SJSA1 (cell line): ENCODE results near the gene TMLHE. TPM values are rescaled to one million over a fixed set of nuclear protein-coding genes. Genes with fewer than 3 reads are reported as not detected.
"Not testable (repeated sequence)": the region's sequence is repeated elsewhere in the genome, so short reads cannot be mapped to it uniquely, and the experiment has no call there.

Experiments used
- DNase-seq, 2 experiments: peaks; one replicate each; pipeline ENCODE4 v3.0.0-alpha.2; 2015 to 2020; ENCODE audit warnings: low spot score in 2 of 2, low read depth in 1 of 2
- H3K27ac ChIP-seq: fragments of 250-450 bp; sonication (Bioruptor Pico); 2 replicates; pipeline ENCODE4 v1.5.1; 2020; ENCODE audit warnings: mild to moderate bottlenecking, moderate library complexity
- H3K27me3 ChIP-seq: fragments of 250-450 bp; sonication (Bioruptor Pico); replicated peaks from 2 replicates; pipeline ENCODE4 v1.5.1; 2020; ENCODE audit warnings: mild to moderate bottlenecking, moderate library complexity
- H3K36me3 ChIP-seq: fragments of 250-450 bp; sonication (Bioruptor Pico); 2 replicates; pipeline ENCODE4 v1.5.1; 2020; ENCODE audit warnings: mild to moderate bottlenecking
- H3K4me1 ChIP-seq: fragments of 250-450 bp; sonication (Bioruptor Pico); replicated peaks from 2 replicates; pipeline ENCODE4 v1.6.1; 2021; ENCODE audit warnings: mild to moderate bottlenecking
- H3K4me3 ChIP-seq: fragments of 250-450 bp; sonication (Bioruptor Pico); 2 replicates; pipeline ENCODE4 v1.5.1; 2020; ENCODE audit warnings: mild to moderate bottlenecking
- H3K9me3 ChIP-seq: fragments of 250-450 bp; sonication (Bioruptor Pico); replicated peaks from 2 replicates; pipeline ENCODE4 v1.5.1; 2020; ENCODE audit warnings: mild to moderate bottlenecking
- total RNA-seq: library from RNA; depleted of rRNA; stranded (reverse); fragments of >200 nt; shearing (Covaris generic); gene quantifications from 2 replicates; pipeline ENCODE4 v1.2.3, GENCODE V29; 2014; rRNA removed

Gene TMLHE
- total RNA-seq, 1 experiment from 2014 or later = 9.8 TPM

DNA sequence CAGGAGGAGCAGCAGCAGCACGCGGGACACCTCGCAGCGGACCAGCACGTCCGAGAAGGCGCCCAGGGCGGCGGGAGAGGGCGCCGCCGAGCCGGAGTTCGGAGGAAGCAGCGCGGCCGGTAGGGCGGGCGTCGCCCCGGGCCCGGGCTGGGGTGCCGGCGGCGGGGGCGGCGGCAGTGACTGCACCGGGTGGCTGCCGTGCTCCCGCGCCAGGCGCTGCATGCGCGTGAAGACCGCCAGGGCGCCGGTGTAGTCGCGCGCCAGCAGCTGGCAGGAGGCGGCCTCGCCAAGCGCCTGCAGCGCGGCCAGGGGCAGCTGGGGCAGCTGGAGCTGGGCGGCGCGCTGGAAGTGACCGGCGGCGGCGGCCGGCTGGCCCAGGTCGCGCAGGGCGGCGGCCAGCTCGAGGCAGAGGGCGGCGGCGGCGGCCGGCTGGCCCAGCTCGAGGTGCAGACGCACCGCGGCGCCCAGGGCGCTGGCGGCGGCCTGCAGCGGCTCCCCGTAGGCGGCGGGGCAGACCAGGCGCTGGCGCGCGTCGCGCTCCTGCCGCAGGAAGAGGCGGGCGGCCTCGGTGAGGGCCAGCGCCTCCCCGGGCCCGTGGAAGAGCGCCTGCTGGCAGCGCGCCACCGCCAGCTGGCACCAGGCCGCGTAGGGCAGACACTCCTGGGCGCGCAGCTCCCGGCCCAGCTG lies 154.8 kb downstream of the TMLHE start:
- not testable (repeated sequence) for H3K4me3 ChIP-seq, H3K27me3 ChIP-seq, H3K9me3 ChIP-seq, H3K4me1 ChIP-seq, H3K27ac ChIP-seq, H3K36me3 ChIP-seq, DNase-seq

DNA sequence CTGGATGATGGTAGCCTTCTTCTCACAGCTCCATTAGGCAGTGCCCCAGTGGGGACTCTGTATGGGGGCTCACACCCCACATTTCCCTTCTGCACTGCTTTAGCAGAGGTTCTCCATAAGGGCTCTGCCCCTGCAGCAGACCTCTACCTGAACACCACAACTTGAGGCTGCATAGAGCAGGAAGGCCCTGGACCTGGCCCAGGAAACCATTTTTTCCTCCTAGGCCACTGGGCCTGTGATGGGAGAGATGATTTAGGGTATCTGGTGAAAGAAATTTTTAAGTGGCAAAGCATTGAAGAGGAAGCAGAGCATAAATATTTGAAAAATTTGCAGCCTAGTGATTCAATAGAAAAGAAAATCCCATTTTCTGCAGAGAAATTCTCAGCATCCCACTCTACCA lies 171.7 kb downstream of the TMLHE start:
- Histone ChIP-seq H3K9me3 (no peaks in the 10 kb centered on the region), H3K27me3 (no peaks in the 10 kb centered on the region), H3K27ac (no peak overlapping the region), H3K4me3 (no peak overlapping the region), H3K36me3 (no peaks in the 10 kb centered on the region), H3K4me1 (no peaks in the 10 kb centered on the region)
- no peak for DNase-seq

Other genes starting within 250 kb of the TMLHE start
- gene F8A2, start 230.9 kb downstream of the TMLHE start, total RNA-seq = not detected in 2 replicates
- gene F8A3, start 154.3 kb downstream of the TMLHE start, total RNA-seq = 5.6 and 6.7 TPM in 2 replicates
- 0.06 and 0.42 TPM in 2 replicates for gene SPRY3, start 366 bp downstream of the TMLHE start, total RNA-seq